Nephron progenitor cell (in vitro differentiated cells): Measurements from ENCODE around the gene CYSRT1.
A peak's percentile ranks its signal among the peaks of the same experiment; 100 is the strongest.

Source experiments
- DNase-seq: peaks from one replicate; pipeline ENCODE4 v3.0.0; 2021
- H3K27ac Mint-ChIP-seq: 2 replicates; pipeline ENCODE4 v1.8.0; 2021; ENCODE audit warnings: mild to moderate bottlenecking, moderate library complexity, mixed read lengths
- H3K27me3 Mint-ChIP-seq: 2 replicates; pipeline ENCODE4 v1.8.0; 2021; ENCODE audit warnings: mild to moderate bottlenecking, low read depth, mixed read lengths; ENCODE audit not compliant: poor library complexity
- H3K36me3 Mint-ChIP-seq: 2 replicates; pipeline ENCODE4 v1.8.0; 2021; ENCODE audit warnings: low read depth, mixed read lengths
- H3K4me1 Mint-ChIP-seq: 2 replicates; pipeline ENCODE4 v1.8.0; 2021; ENCODE audit warnings: mixed read lengths
- H3K4me3 Mint-ChIP-seq: 2 replicates; pipeline ENCODE4 v1.8.0; 2021; ENCODE audit warnings: mild to moderate bottlenecking, moderate library complexity, mixed read lengths
- H3K9me3 Mint-ChIP-seq: 2 replicates; pipeline ENCODE4 v1.8.0; 2021; ENCODE audit warnings: mild to moderate bottlenecking, moderate library complexity, mixed read lengths
- TF ChIP-seq, protein P1 (sequence below): fragments of 200-600 bp; sonication (generic); IDR thresholded peaks from 2 replicates; pipeline ENCODE4 v1.5.0; 2021; ENCODE audit warnings: antibody characterized with exemption

Gene CYSRT1

DNA sequence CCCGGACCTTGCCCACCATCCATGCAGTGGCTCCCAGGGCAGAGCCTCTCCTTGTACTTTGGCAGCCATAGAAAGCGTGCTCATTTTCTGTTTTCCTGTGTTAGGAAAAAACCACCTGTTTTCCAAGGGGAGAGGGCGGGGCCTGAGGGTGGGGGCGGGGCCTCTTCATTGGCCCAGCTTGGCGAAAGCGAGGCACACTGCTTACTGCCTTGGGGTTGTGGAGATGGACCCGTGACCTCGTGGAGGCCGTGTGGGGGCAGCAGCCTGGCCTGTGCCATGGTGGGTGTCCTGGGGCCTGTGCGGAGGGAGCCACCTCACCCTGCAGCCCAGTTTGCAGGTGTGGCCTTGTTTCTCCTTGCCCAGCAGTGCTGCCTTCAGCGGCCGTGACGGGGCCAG, 48.1 kb downstream of the CYSRT1 start:
- DNase-seq: no peak
- peaks cover 27% of the 10 kb centered on the region for H3K36me3 Mint-ChIP-seq
- H3K9me3 Mint-ChIP-seq: no peaks in the 10 kb centered on the region
- no peak overlapping the region for H3K27ac Mint-ChIP-seq
- TF ChIP-seq, protein P1, sequence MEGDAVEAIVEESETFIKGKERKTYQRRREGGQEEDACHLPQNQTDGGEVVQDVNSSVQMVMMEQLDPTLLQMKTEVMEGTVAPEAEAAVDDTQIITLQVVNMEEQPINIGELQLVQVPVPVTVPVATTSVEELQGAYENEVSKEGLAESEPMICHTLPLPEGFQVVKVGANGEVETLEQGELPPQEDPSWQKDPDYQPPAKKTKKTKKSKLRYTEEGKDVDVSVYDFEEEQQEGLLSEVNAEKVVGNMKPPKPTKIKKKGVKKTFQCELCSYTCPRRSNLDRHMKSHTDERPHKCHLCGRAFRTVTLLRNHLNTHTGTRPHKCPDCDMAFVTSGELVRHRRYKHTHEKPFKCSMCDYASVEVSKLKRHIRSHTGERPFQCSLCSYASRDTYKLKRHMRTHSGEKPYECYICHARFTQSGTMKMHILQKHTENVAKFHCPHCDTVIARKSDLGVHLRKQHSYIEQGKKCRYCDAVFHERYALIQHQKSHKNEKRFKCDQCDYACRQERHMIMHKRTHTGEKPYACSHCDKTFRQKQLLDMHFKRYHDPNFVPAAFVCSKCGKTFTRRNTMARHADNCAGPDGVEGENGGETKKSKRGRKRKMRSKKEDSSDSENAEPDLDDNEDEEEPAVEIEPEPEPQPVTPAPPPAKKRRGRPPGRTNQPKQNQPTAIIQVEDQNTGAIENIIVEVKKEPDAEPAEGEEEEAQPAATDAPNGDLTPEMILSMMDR: no peak
- H3K4me1 Mint-ChIP-seq: peaks cover 41% of the 10 kb centered on the region
- no peaks in the 10 kb centered on the region for H3K27me3 Mint-ChIP-seq
- no peak overlapping the region for H3K4me3 Mint-ChIP-seq

GRCh38 chr9:137273611-137274320, 48.8 kb downstream of the CYSRT1 start:
- Mint-ChIP-seq H3K9me3 (no peaks in the 10 kb centered on the region), H3K36me3 (peaks cover 21% of the 10 kb centered on the region), H3K27me3 (no peaks in the 10 kb centered on the region), H3K4me1 (peaks cover 35% of the 10 kb centered on the region), H3K27ac (no peak overlapping the region), H3K4me3 (no peak overlapping the region)
- TF ChIP-seq, protein P1: no peak
- DNase-seq: no peak

DNA sequence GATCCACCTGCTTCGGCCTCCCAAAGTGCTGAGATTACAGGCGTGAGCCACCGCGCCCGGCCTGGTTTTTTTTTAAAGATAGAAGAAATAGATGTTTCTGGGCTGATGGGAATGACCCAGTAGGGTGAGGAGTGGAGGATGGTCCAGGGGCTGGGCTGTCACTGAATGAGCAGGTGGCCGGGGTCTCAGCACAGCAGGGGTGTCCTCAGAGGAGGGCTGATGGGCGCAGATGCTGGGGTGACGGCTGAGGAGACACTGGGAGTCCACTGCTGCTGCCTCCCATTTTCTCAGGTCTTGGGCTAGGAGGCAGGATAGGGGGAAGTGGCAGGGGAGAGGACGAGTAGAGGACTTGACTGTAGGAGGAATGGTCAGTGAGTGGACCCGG, 50.2 kb downstream of the CYSRT1 start:
- no peak for DNase-seq
- TF ChIP-seq, protein P1: no peak
- H3K27me3 Mint-ChIP-seq: no peaks in the 10 kb centered on the region
- no peaks in the 10 kb centered on the region for H3K9me3 Mint-ChIP-seq
- H3K27ac Mint-ChIP-seq: peak overlapping the region; percentile 36
- H3K4me3 Mint-ChIP-seq: no peak overlapping the region
- peaks cover 9% of the 10 kb centered on the region for H3K36me3 Mint-ChIP-seq
- peaks cover 34% of the 10 kb centered on the region for H3K4me1 Mint-ChIP-seq
